Measurements from ENCODE around the gene SRP72. TPM values are rescaled to one million over a fixed set of nuclear protein-coding genes. Genes with fewer than 3 reads are reported as not detected.
"Not testable (repeated sequence)": the region's sequence is repeated elsewhere in the genome, so short reads cannot be mapped to it uniquely, and the experiment has no call there.

Gene SRP72
- 100 to 1,000 TPM; 102 to 130 (median 127) TPM for polyA plus RNA-seq (ENCODE audit: insufficient read length in 4 of 4)

- DNase-seq (ENCODE audit: low read depth in 4 of 4, low spot score in 3 of 4), result peak; percentile 78 to 84 (median 82)
Measured at GRCh38 chr4:56467284-56468096, at the start of gene SRP72. TSS of gene SRP72 (plus strand) at chr4:56467617. CDS start at chr4:56467636, 19 bp downstream.

DNA sequence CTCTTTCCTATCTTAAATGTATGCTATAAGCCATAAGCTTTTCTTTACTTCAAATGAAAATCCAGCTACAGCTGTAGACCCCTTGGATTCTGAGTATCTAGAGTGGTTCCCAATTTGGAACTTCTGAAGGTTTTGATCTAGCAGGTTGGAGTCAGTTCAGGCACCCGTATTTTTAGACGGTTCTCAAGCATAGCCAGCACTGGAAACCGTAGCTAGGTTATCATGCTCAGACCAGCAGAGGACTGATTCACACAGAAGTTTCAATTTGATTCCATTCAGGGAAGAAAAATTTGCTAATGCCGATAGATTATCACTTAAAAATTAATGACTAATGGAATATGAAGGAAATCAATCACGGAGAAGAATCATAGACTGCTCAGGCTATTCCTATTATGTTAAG lies 43.2 kb upstream of the SRP72 start:
- no peak for DNase-seq (ENCODE audit: low read depth in 4 of 4, low spot score in 3 of 4)

GRCh38 chr4:56424697-56425514 lies 42.5 kb upstream of the SRP72 start:
- no peak for DNase-seq (ENCODE audit: low read depth in 4 of 4, low spot score in 3 of 4)

GRCh38 chr4:56425518-56425917 lies 41.9 kb upstream of the SRP72 start:
- no peak for DNase-seq (ENCODE audit: low read depth in 4 of 4, low spot score in 3 of 4)

GRCh38 chr4:56426273-56426672 lies 41.1 kb upstream of the SRP72 start:
- no peak for DNase-seq (ENCODE audit: low read depth in 4 of 4, low spot score in 3 of 4)

DNA sequence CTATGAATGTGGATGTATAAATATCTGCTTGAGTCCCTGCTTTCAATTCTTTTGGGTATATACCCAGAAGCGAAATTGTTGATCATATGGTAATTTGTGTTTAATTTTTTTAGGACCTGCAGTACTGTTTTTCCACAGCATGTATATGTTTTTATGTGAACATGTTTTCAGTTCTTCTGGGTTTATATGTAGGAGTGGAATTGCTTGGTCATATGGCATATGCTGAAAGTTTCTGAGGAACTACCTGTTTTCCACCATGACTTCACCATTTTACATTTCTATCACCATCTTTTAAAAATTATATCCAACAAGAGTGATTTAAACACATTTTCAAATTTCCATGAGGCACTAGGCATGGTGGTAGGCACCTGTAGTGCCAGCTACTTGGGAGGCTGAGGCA lies 40.2 kb upstream of the SRP72 start:
- no peak for DNase-seq (ENCODE audit: low read depth in 4 of 4, low spot score in 3 of 4)

GRCh38 chr4:56430203-56430602 lies 37.2 kb upstream of the SRP72 start:
- no peak for DNase-seq (ENCODE audit: low read depth in 4 of 4, low spot score in 3 of 4)

GRCh38 chr4:56433280-56433679 lies 34.1 kb upstream of the SRP72 start:
- DNase-seq (ENCODE audit: low read depth in 4 of 4, low spot score in 3 of 4), result no peak

DNA sequence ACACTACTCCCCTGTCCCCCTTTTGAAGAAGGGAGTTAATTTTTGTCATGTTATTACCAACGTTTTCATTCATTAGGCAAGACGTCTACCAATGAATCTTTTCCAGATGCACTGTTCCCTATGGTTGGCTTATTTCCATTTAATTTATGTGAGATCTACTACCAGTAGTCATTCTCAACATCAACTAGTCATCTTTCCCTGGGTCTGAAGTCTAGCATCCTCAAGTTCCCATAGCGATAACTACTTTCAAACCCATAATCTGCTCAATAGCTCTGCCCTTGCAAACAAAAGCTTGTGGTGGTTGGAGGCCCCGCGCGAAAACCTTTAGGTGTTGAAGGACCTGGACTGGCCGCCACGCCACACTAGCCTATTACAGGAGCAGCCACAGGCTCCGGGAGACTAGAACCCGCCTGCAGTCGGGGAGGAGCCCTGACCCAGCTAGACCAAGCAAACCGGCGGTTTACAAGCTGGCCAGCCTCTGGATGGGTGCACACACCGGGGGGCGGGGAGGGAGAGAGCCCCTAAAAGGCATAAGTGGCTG lies 32.7 kb upstream of the SRP72 start:
- DNase-seq (ENCODE audit: low read depth in 4 of 4, low spot score in 3 of 4), result no peak

- DNase-seq (ENCODE audit: low read depth in 4 of 4, low spot score in 3 of 4), result peak; percentile 92 to 96 (median 95)
Measured at GRCh38 chr4:56435140-56435926, 32.1 kb upstream of the SRP72 start, which contains the start of gene PPAT. TSS of gene PPAT (minus strand) at chr4:56435615. CDS start at chr4:56435477, 138 bp downstream.

- no peak for DNase-seq (ENCODE audit: low read depth in 4 of 4, low spot score in 3 of 4)
Measured at GRCh38 chr4:56438766-56439165, 28.7 kb upstream of the SRP72 start.

DNA sequence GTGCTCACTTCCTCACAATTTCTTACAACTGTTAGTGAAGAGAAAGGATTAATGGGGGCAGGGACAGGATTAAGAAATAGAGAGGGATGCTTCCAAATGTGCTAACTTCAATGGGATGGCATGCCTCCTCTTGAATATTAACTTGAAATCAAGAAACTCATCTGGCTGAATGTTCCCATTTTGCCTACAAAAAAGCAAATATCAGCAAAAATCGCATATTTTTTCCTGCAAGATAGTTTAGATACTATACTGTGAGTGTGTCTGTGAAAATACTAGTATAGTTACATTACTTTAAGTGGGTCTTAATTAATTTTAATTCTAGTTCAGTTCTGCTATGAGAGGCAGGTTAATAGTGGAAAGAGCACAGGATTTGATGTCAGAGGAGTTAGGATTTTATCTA lies 26.4 kb upstream of the SRP72 start:
- DNase-seq (ENCODE audit: low read depth in 4 of 4, low spot score in 3 of 4), result no peak

DNA sequence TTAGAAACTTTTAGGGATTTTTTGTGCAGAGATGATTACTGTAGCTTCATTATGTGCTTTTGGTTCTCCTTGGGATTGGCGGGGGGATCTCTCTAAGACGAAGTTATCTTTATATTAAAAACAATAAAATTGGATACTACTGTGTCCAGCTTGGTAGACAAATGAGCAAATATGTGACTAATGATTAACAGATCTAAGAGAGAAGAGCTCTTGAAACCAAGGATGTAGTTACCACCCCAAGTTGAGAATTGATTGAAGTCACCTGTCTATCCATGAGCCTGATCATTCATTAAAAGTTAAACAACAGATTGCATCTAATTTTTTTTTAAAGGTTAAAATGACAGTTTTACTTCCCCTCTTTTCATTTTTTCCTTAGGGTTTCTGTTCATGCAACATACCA lies 22.7 kb upstream of the SRP72 start:
- DNase-seq (ENCODE audit: low read depth in 4 of 4, low spot score in 3 of 4), result no peak

DNA sequence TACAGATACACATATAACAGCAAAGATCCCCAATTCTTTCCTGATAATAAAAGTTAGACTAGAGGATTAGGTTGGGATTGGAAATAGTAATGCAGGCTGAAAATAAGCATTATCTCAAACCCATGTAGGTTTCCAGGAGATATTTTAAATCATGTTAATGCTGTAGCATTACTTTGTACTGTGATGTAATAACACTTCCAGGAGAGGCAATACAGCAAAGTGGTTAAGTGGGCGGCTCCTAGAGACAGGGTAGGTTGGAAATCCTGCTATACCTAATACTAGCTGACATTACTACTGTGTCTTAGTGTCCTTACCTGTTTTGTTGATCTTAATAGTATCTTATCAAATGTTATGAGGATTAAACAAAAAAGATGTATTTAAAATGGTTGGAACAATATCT lies 21.7 kb upstream of the SRP72 start:
- no peak for DNase-seq (ENCODE audit: low read depth in 4 of 4, low spot score in 3 of 4)

GRCh38 chr4:56448301-56448700 lies 19.1 kb upstream of the SRP72 start:
- DNase-seq (ENCODE audit: low read depth in 4 of 4, low spot score in 3 of 4), result no peak

GRCh38 chr4:56449475-56449874 lies 17.9 kb upstream of the SRP72 start:
- DNase-seq (ENCODE audit: low read depth in 4 of 4, low spot score in 3 of 4), result not testable (repeated sequence)

GRCh38 chr4:56450342-56450741 lies 17.1 kb upstream of the SRP72 start:
- DNase-seq (ENCODE audit: low read depth in 4 of 4, low spot score in 3 of 4), result no peak

GRCh38 chr4:56460085-56460484 lies 7.3 kb upstream of the SRP72 start:
- no peak for DNase-seq (ENCODE audit: low read depth in 4 of 4, low spot score in 3 of 4)

DNA sequence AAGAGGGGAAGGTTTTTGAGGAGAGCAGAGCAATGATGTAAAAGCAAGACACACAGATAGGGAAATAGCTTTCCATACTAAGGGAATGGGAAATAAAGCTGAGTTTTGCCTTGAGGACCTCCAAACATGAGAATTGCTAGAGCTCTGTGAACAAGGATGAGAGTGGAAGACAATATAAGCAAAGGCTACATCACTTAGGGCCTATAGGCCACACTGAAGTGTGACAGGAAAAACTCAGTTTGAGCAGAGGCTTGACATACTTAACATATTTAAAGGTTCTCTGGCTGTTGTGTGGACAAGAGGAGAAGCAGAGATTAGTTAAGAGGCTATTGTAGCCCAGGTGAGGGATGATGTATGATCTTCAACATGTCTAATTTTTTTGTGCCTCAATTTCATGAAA lies 5.3 kb upstream of the SRP72 start:
- no peak for DNase-seq (ENCODE audit: low read depth in 4 of 4, low spot score in 3 of 4)

GRCh38 chr4:56463711-56464110 lies 3.7 kb upstream of the SRP72 start:
- no peak for DNase-seq (ENCODE audit: low read depth in 4 of 4, low spot score in 3 of 4)

- no peak for DNase-seq (ENCODE audit: low read depth in 4 of 4, low spot score in 3 of 4)
Measured at GRCh38 chr4:56464581-56464980, 2.8 kb upstream of the SRP72 start.

Data from right renal pelvis (tissue), 4 donors.